ENCODE measurements around the gene BPIFB1.

The BPIFB1 gene

GRCh38 chr20:33317424-33318095 is 34.5 kb downstream of the BPIFB1 start:
- in situ Hi-C loops (cut with HindIII; ENCODE audit: low sequenced_read_pairs) = loop anchor here (10.0 kb wide), 1 partner anchor 243 kb away; the partner anchor contains the start of gene BPIFB4

- in situ Hi-C loops (cut with HindIII; ENCODE audit: low sequenced_read_pairs) = loop anchor here (10.0 kb wide), 1 partner anchor 243 kb away; the partner anchor contains the start of gene BPIFB4
Measured at GRCh38 chr20:33318096-33318429, 35.0 kb downstream of the BPIFB1 start.

- in situ Hi-C loops (cut with HindIII; ENCODE audit: low sequenced_read_pairs) = no loop called here
Measured at GRCh38 chr20:33320006-33320405, 37.0 kb downstream of the BPIFB1 start.

- in situ Hi-C loops (cut with HindIII; ENCODE audit: low sequenced_read_pairs) = no loop called here
Measured at GRCh38 chr20:33322456-33322855, 39.4 kb downstream of the BPIFB1 start.

GRCh38 chr20:33323236-33323635 is 40.2 kb downstream of the BPIFB1 start:
- in situ Hi-C loops (cut with HindIII; ENCODE audit: low sequenced_read_pairs) = no loop called here

- in situ Hi-C loops (cut with HindIII; ENCODE audit: low sequenced_read_pairs) = no loop called here
Measured at GRCh38 chr20:33325350-33325749, 42.3 kb downstream of the BPIFB1 start.

- in situ Hi-C loops (cut with HindIII; ENCODE audit: low sequenced_read_pairs) = no loop called here
Measured at GRCh38 chr20:33328157-33329137, 45.4 kb downstream of the BPIFB1 start.

- in situ Hi-C loops (cut with HindIII; ENCODE audit: low sequenced_read_pairs) = no loop called here
Measured at GRCh38 chr20:33332905-33333456, 50.0 kb downstream of the BPIFB1 start.

- in situ Hi-C loops (cut with HindIII; ENCODE audit: low sequenced_read_pairs) = no loop called here
Measured at GRCh38 chr20:33333616-33334015, 50.6 kb downstream of the BPIFB1 start.

GRCh38 chr20:33334111-33334510 is 51.1 kb downstream of the BPIFB1 start:
- in situ Hi-C loops (cut with HindIII; ENCODE audit: low sequenced_read_pairs) = no loop called here

- in situ Hi-C loops (cut with HindIII; ENCODE audit: low sequenced_read_pairs) = no loop called here
Measured at GRCh38 chr20:33336375-33336774, 53.4 kb downstream of the BPIFB1 start.

GRCh38 chr20:33337119-33337518 is 54.1 kb downstream of the BPIFB1 start:
- in situ Hi-C loops (cut with HindIII; ENCODE audit: low sequenced_read_pairs) = no loop called here

- in situ Hi-C loops (cut with HindIII; ENCODE audit: low sequenced_read_pairs) = no loop called here
Measured at GRCh38 chr20:33337531-33338165, 54.6 kb downstream of the BPIFB1 start.

GRCh38 chr20:33338467-33339258 is 55.6 kb downstream of the BPIFB1 start:
- in situ Hi-C loops (cut with HindIII; ENCODE audit: low sequenced_read_pairs) = no loop called here

- in situ Hi-C loops (cut with HindIII; ENCODE audit: low sequenced_read_pairs) = no loop called here
Measured at GRCh38 chr20:33339515-33340058, 56.6 kb downstream of the BPIFB1 start.

GRCh38 chr20:33343521-33343920 is 60.5 kb downstream of the BPIFB1 start:
- in situ Hi-C loops (cut with HindIII; ENCODE audit: low sequenced_read_pairs) = no loop called here

GRCh38 chr20:33345342-33345741 is 62.3 kb downstream of the BPIFB1 start:
- in situ Hi-C loops (cut with HindIII; ENCODE audit: low sequenced_read_pairs) = no loop called here

- in situ Hi-C loops (cut with HindIII; ENCODE audit: low sequenced_read_pairs) = no loop called here
Measured at GRCh38 chr20:33348136-33348937, 65.3 kb downstream of the BPIFB1 start.

GRCh38 chr20:33349493-33349892 is 66.5 kb downstream of the BPIFB1 start:
- in situ Hi-C loops (cut with HindIII; ENCODE audit: low sequenced_read_pairs) = no loop called here
